ENCODE data around the gene SSBP3. TPM values are rescaled to one million over a fixed set of nuclear protein-coding genes. Genes with fewer than 3 reads are reported as not detected.

SSBP3 gene
- polyA plus RNA-seq, 1 of the 3 experiments (the other 2 are of a cell fraction): 26.2 TPM

DNA sequence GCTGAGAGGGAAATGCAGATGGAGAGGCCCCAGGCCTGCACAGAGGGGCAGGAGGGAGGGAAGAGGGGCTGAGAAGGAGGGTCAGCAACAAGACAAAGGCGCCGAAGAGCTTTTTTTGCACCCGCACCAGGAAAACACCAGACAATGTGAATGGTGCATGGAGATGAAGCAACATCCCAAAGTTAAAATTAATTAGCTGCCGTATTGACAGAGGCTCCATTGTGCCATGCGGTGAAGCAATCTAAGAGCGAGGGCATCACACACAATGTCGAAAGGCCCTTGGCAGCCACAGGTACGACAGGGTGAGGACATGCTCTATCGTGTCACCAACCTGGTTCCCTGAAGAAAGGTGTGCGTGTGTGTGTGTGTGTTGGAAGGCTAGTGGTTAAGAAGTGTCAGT is 41.2 kb downstream of the SSBP3 start:
- no peaks in the 10 kb centered on the region for H3K27me3 ChIP-seq (ENCODE audit: insufficient read depth)
- no peak for DNase-seq
- no peaks in the 10 kb centered on the region for H3K9me3 ChIP-seq
- H2AFZ ChIP-seq (ENCODE audit: low read depth): no peak overlapping the region
- 96% methylated on average over 10 of the region's 10 CpGs for WGBS (ENCODE audit: low lambda C conversion rate)
- H3K79me2 ChIP-seq (ENCODE audit: insufficient read depth): peaks cover 18% of the 10 kb centered on the region
- no peak overlapping the region for H3K4me2 ChIP-seq
- peaks cover 0 to 22% of the 10 kb centered on the region in 2 experiments; a peak in 2 of 4 replicates for H3K4me1 ChIP-seq (ENCODE audit: control insufficient read depth in 1 of 2, insufficient read depth in 2 of 2, low read depth in 1 of 2, low read length in 1 of 2)
- ChIA-PET POLR2A (no interaction called here), CTCF (interaction anchor here (1.3 to 1.4 kb wide), 2 partner anchors 91 to 243 kb away, joined by 3 read pairs; no protein-coding TSS in a partner anchor)
- H3K4me3 ChIP-seq (ENCODE audit: low read depth in 2 of 2, low read length in 1 of 2): no peak overlapping the region
- no peak overlapping the region for H3K9ac ChIP-seq
- H3F3A ChIP-seq (replicated peaks; ENCODE audit: insufficient read depth): no peaks in the 10 kb centered on the region
- no peaks in the 10 kb centered on the region for H3K9me2 ChIP-seq
- TF ChIP-seq TEAD4 (IDR thresholded peaks at IDR 0.05; ENCODE audit: borderline replicate concordance, insufficient read depth): no peak
- TF ChIP-seq JUND (IDR thresholded peaks at IDR 0.05): no peak
- no peak for TF ChIP-seq NFIC (IDR thresholded peaks at IDR 0.05; ENCODE audit: borderline replicate concordance)
- TF ChIP-seq ELF1 (IDR thresholded peaks at IDR 0.05): no peak
- no peak for TF ChIP-seq NRF1 (IDR thresholded peaks at IDR 0.05; ENCODE audit: low read depth, low read length)
- no peak for TF ChIP-seq TCF12 (IDR thresholded peaks at IDR 0.05)
- no peak for TF ChIP-seq RFX5 (IDR thresholded peaks at IDR 0.05; ENCODE audit: low read length)
- no peak for TF ChIP-seq POLR2AphosphoS5 (IDR thresholded peaks at IDR 0.05; ENCODE audit: low read depth, low read length)
- TF ChIP-seq, protein P1, sequence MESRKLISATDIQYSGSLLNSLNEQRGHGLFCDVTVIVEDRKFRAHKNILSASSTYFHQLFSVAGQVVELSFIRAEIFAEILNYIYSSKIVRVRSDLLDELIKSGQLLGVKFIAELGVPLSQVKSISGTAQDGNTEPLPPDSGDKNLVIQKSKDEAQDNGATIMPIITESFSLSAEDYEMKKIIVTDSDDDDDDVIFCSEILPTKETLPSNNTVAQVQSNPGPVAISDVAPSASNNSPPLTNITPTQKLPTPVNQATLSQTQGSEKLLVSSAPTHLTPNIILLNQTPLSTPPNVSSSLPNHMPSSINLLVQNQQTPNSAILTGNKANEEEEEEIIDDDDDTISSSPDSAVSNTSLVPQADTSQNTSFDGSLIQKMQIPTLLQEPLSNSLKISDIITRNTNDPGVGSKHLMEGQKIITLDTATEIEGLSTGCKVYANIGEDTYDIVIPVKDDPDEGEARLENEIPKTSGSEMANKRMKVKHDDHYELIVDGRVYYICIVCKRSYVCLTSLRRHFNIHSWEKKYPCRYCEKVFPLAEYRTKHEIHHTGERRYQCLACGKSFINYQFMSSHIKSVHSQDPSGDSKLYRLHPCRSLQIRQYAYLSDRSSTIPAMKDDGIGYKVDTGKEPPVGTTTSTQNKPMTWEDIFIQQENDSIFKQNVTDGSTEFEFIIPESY (IDR thresholded peaks at IDR 0.05; ENCODE audit: borderline replicate concordance, low read depth): no peak
- TF ChIP-seq FOSL2 (IDR thresholded peaks at IDR 0.05; ENCODE audit: borderline replicate concordance, low read depth): no peak
- no peak for TF ChIP-seq EP300 (IDR thresholded peaks at IDR 0.05; ENCODE audit: borderline replicate concordance in 1 of 2, low read depth in 1 of 2, low read length in 1 of 2)
- TF ChIP-seq YY1 (IDR thresholded peaks at IDR 0.05; ENCODE audit: low read depth): no peak
- no peak for TF ChIP-seq SIN3A (IDR thresholded peaks at IDR 0.05; ENCODE audit: borderline replicate concordance, low read depth, low read length)
- H3K36me3 ChIP-seq (replicated peaks in 1 of 2; ENCODE audit: control insufficient read depth in 1 of 2, insufficient read depth in 2 of 2, low read length in 1 of 2): peaks cover 0 to 9% of the 10 kb centered on the region in 2 experiments
- H3K27ac ChIP-seq (ENCODE audit: low read depth in 2 of 2, low read length in 1 of 2): no peak overlapping the region
- peaks cover 19% of the 10 kb centered on the region; the same call in 1 of the 2 replicates for H4K20me1 ChIP-seq (ENCODE audit: insufficient read depth)

- Histone ChIP-seq H2AFZ (ENCODE audit: low read depth) (no peak overlapping the region), H3K27me3 (ENCODE audit: insufficient read depth) (no peaks in the 10 kb centered on the region), H3K79me2 (ENCODE audit: insufficient read depth) (peaks cover 18% of the 10 kb centered on the region), H3K4me1 (ENCODE audit: control insufficient read depth in 1 of 2, insufficient read depth in 2 of 2, low read depth in 1 of 2, low read length in 1 of 2) (peaks cover 0 to 22% of the 10 kb centered on the region in 2 experiments; a peak in 2 of 4 replicates), H4K20me1 (ENCODE audit: insufficient read depth) (peaks cover 19% of the 10 kb centered on the region; the same call in 1 of the 2 replicates), H3K4me2 (no peak overlapping the region), H3K9me3 (no peaks in the 10 kb centered on the region), H3K4me3 (ENCODE audit: low read depth in 2 of 2, low read length in 1 of 2) (no peak overlapping the region), H3K36me3 (replicated peaks in 1 of 2; ENCODE audit: control insufficient read depth in 1 of 2, insufficient read depth in 2 of 2, low read length in 1 of 2) (peaks cover 0 to 5% of the 10 kb centered on the region in 2 experiments), H3K9ac (no peak overlapping the region), H3F3A (replicated peaks; ENCODE audit: insufficient read depth) (no peaks in the 10 kb centered on the region), H3K27ac (ENCODE audit: low read depth in 2 of 2, low read length in 1 of 2) (no peak overlapping the region), H3K9me2 (no peaks in the 10 kb centered on the region)
- 96% methylated on average over 5 of the region's 5 CpGs for WGBS (ENCODE audit: low lambda C conversion rate)
- no peak for DNase-seq
- ChIA-PET CTCF (interaction anchor here (1.4 kb wide), 1 partner anchor 242 kb away, joined by 3 read pairs; no protein-coding TSS in a partner anchor), POLR2A (no interaction called here)
- TF ChIP-seq FOSL2 (IDR thresholded peaks at IDR 0.05; ENCODE audit: borderline replicate concordance, low read depth): no peak
- TF ChIP-seq USF1 (IDR thresholded peaks at IDR 0.05; ENCODE audit: borderline replicate concordance, low read depth): no peak
- no peak for TF ChIP-seq PBX3 (IDR thresholded peaks at IDR 0.05)
- no peak for TF ChIP-seq EZH2phosphoT487 (IDR thresholded peaks at IDR 0.05; ENCODE audit: borderline replicate concordance, low read depth)
- TF ChIP-seq, protein P1 (IDR thresholded peaks at IDR 0.05; ENCODE audit: borderline replicate concordance, low read depth): no peak
- TF ChIP-seq GATA2 (CRISPR knock-in tag; IDR thresholded peaks at IDR 0.05): no peak
- no peak for TF ChIP-seq USF2 (IDR thresholded peaks at IDR 0.05; ENCODE audit: borderline replicate concordance, low read depth, low read length)
- no peak for TF ChIP-seq NFIC (IDR thresholded peaks at IDR 0.05; ENCODE audit: borderline replicate concordance)
- TF ChIP-seq MEF2A (IDR thresholded peaks at IDR 0.05; ENCODE audit: borderline replicate concordance, low read depth): no peak
- no peak for TF ChIP-seq SIN3A (IDR thresholded peaks at IDR 0.05; ENCODE audit: borderline replicate concordance, low read depth, low read length)
Measured at GRCh38 chr1:54364582-54364981, 41.6 kb downstream of the SSBP3 start.
